ENCODE data around the gene OR6C76. TPM values are rescaled to one million over a fixed set of nuclear protein-coding genes. Genes with fewer than 3 reads are reported as not detected.
"Not testable (repeated sequence)": the region's sequence is repeated elsewhere in the genome, so short reads cannot be mapped to it uniquely, and the experiment has no call there.

The OR6C76 gene
- total RNA-seq, 1 donor from 2014 or later = not detected

DNA sequence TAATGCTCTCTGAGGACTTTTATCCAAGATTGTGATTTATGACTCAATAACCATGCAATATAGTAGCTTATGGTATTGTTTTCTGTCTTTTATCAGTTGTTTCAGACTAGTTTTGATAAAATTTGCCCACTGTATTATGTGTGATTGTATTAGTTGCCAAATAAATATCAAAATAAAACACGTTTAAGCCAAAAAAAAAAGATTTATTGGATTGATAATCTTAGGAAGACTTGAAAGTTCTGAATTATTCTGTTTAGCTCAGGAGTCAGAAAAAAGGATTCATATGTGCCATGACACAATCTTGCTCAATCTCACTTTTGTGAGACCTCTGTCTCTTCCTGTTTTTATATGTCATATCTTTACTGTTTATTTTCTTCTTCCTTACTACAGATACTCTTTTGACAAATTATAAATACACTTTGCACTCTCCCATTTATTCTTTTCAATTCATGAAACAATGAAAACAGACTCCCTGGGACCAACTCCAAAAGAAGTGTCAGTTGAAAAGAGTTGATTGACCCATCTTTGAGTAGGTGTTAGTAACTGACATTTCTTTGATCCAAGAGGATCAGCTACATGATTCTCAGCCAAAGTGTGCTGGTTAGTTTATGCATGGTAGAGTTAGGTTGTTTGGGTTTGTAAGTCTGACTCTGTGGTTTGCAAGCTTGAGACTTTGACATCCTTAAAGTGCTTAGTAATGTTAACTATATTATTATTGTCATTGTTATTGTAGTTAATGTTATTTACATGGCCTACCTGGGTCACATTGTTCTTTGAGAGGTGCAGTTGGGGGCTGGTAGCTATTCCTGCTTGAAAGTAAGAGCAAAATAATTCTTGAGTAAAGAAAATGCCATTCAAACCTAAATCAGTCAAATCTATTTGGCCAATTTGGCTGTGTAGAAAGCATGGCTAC is 2.5 kb downstream of the OR6C76 start:
- DNase-seq = no peak
- Histone ChIP-seq H3K9me3 (replicated peaks) (no peaks in the 10 kb centered on the region), H3K36me3 (no peaks in the 10 kb centered on the region), H3K4me3 (no peak overlapping the region), H3K27ac (replicated peaks) (no peak overlapping the region), H3K27me3 (ENCODE audit: low read depth) (no peaks in the 10 kb centered on the region), H3K4me1 (no peaks in the 10 kb centered on the region)
- TF ChIP-seq, protein P1, sequence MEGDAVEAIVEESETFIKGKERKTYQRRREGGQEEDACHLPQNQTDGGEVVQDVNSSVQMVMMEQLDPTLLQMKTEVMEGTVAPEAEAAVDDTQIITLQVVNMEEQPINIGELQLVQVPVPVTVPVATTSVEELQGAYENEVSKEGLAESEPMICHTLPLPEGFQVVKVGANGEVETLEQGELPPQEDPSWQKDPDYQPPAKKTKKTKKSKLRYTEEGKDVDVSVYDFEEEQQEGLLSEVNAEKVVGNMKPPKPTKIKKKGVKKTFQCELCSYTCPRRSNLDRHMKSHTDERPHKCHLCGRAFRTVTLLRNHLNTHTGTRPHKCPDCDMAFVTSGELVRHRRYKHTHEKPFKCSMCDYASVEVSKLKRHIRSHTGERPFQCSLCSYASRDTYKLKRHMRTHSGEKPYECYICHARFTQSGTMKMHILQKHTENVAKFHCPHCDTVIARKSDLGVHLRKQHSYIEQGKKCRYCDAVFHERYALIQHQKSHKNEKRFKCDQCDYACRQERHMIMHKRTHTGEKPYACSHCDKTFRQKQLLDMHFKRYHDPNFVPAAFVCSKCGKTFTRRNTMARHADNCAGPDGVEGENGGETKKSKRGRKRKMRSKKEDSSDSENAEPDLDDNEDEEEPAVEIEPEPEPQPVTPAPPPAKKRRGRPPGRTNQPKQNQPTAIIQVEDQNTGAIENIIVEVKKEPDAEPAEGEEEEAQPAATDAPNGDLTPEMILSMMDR (IDR thresholded peaks at IDR 0.05; ENCODE audit: borderline replicate concordance) = no peak
- intact Hi-C loops (cut with micrococcal nuclease) = no loop called here

DNA sequence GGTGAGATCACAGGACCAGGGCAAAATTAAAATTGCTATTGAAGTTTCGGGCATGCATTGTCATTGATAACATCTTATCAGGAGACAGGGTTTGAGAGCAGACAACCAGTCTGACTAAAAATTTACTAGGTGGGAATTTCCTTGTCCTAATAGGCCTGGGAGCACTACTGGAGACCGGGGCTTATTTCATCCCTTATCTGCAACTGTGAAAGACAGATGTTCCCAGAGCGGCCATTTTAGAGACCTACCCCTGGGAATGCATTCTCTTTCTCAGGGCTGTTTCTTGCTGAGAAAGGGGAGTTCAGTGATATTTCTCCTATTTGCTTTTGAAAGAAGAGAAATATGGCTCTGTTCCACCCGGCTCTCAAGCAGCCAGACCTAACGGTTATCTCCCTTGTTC is 15.2 kb downstream of the OR6C76 start:
- H3K4me1 ChIP-seq; intact Hi-C loops (cut with micrococcal nuclease); H3K27ac ChIP-seq (replicated peaks); H3K27me3 ChIP-seq (ENCODE audit: low read depth); H3K4me3 ChIP-seq; DNase-seq; H3K36me3 ChIP-seq: not testable (repeated sequence)
- H3K9me3 ChIP-seq (replicated peaks) = peaks cover 20% of the 10 kb centered on the region

DNA sequence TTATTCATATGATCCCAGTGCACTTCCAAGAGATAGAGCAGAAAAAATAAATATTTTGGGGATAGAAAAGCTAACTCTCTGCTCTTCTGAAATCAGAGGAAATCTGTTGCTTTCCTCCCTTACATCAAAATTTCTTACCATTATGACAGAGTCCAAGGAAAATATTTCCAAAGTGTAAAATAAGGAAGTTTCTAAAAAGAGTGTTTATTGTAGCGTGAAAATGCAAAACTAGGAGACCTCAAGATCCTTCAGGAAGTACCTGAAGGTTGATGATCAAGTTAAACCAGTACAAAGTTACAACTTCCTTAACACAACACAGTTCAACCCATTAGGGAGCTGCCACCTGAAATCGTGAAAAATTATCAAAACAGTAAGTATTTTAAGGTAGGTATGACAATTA is 17.7 kb downstream of the OR6C76 start, which contains the start of gene OR6C2:
Gene OR6C2, plus strand, starts transcription at position 301 of the 400 bp plus-strand sequence. CDS start 8,138 bp downstream, outside the sequence.
- H3K36me3 ChIP-seq = no peaks in the 10 kb centered on the region
- DNase-seq = no peak
- H3K27me3 ChIP-seq (ENCODE audit: low read depth) = no peaks in the 10 kb centered on the region
- H3K9me3 ChIP-seq (replicated peaks) = peaks cover 20% of the 10 kb centered on the region
- no peak within 1 kb of the TSS for H3K27ac ChIP-seq (replicated peaks)
- no peak within 1 kb of the TSS for H3K4me3 ChIP-seq
- TF ChIP-seq, protein P1 (IDR thresholded peaks at IDR 0.05; ENCODE audit: borderline replicate concordance) = no peak
- intact Hi-C loops (cut with micrococcal nuclease) = no loop called here
- no peaks in the 10 kb centered on the region for H3K4me1 ChIP-seq

DNA sequence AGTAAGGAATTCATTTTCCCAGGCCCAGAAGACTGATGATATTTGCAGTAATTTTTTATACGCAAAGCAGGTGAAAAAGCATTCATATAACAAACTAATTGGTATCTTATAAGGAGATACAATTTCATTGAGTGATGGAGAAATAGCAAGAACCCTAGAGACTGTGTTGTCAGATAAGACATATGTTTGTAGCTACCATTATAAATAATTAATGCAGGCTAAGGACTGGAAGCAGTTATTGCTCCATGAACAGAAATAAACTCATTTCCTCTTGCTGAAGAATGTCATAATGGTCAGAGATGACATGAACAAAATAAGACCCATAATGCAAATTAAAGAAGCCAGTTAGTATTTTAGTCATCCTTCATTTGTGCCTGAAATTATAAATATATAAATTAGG is 19.3 kb downstream of the OR6C76 start:
- no peak for DNase-seq
- no peak overlapping the region for H3K27ac ChIP-seq (replicated peaks)
- H3K9me3 ChIP-seq (replicated peaks) = peaks cover 15% of the 10 kb centered on the region
- H3K4me3 ChIP-seq = no peak overlapping the region
- intact Hi-C loops (cut with micrococcal nuclease) = no loop called here
- H3K36me3 ChIP-seq = no peaks in the 10 kb centered on the region
- H3K4me1 ChIP-seq = no peaks in the 10 kb centered on the region
- H3K27me3 ChIP-seq (ENCODE audit: low read depth) = peaks cover 7% of the 10 kb centered on the region
- TF ChIP-seq, protein P1 (IDR thresholded peaks at IDR 0.05; ENCODE audit: borderline replicate concordance) = no peak

DNA sequence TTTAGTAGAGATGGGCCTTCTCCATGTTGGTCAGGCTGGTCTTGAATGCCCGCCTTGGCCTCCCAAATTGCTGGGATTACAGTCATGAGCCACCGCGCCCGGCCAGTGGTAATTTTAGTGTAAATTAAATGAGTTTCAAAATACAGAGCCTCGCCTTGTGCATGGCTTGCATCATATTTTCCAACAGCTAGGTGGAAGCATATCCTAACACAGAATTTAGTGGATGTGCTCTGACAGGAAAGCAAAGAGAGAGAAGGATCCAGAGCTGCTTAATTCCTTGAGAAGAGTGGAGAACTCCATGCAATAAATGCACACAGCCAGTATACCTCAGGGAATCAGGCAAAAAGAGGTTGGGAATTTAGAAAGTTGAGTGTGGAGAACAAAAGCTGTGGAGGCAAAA is 20.3 kb downstream of the OR6C76 start:
- Histone ChIP-seq H3K4me1 (no peaks in the 10 kb centered on the region), H3K36me3 (no peaks in the 10 kb centered on the region), H3K27ac (replicated peaks) (no peak overlapping the region), H3K27me3 (ENCODE audit: low read depth) (peaks cover 15% of the 10 kb centered on the region), H3K9me3 (replicated peaks) (peaks cover 6% of the 10 kb centered on the region), H3K4me3 (no peak overlapping the region)
- intact Hi-C loops (cut with micrococcal nuclease) = no loop called here
- DNase-seq = no peak
- TF ChIP-seq, protein P1 (IDR thresholded peaks at IDR 0.05; ENCODE audit: borderline replicate concordance) = peak; percentile 40

DNA sequence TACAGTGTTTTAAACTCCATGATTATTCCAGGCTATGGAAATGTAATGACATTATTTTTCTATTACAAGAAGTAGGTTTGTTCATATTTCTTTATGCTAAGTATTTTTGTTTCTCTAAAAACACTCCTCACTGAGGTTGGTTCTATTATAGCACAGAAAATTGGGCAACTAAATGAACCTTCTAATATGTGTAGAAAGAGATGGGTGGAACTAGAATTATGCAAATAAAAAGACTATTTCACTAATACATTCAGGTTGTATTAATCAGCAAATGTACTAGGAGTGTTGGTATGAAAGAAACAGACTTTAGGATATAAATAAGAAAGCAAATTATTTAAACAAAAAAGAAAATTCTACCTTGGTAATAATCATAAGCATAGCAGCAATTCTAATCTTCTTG is 22.8 kb downstream of the OR6C76 start:
- intact Hi-C loops (cut with micrococcal nuclease) = no loop called here
- H3K9me3 ChIP-seq (replicated peaks) = no peaks in the 10 kb centered on the region

DNA sequence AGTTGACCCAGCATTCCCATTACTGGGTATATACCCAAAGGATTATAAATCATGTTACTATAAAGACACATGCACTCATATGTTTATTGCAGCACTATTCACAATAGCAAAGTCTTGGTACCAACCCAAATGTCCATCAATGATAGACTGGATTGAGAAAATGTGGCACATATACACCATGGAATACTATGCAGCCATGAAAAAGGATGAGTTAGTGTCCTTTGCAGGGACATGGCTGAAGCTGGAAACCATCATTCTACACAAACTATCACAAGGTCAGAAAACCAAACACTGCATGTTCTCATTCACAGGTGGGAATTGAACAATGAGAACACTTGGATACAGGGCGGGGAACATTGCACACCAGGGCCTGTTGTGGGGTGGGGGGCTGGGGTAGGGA is 38.9 kb downstream of the OR6C76 start:
- intact Hi-C loops (cut with micrococcal nuclease); H3K36me3 ChIP-seq; H3K4me3 ChIP-seq; H3K27ac ChIP-seq (replicated peaks); DNase-seq; H3K4me1 ChIP-seq; H3K27me3 ChIP-seq (ENCODE audit: low read depth): not testable (repeated sequence)
- H3K9me3 ChIP-seq (replicated peaks) = peaks cover 13% of the 10 kb centered on the region

More for the DNA sequence above, 22.8 kb downstream of the OR6C76 start:
- H3K27me3 ChIP-seq (ENCODE audit: low read depth) = peaks cover 15% of the 10 kb centered on the region
- no peak overlapping the region for H3K27ac ChIP-seq (replicated peaks)
- H3K36me3 ChIP-seq = no peaks in the 10 kb centered on the region
- no peak for DNase-seq
- H3K4me1 ChIP-seq = no peaks in the 10 kb centered on the region
- no peak overlapping the region for H3K4me3 ChIP-seq
- TF ChIP-seq, protein P1 (IDR thresholded peaks at IDR 0.05; ENCODE audit: borderline replicate concordance) = no peak
